Measurements from ENCODE around the gene RBM34.

DNA sequence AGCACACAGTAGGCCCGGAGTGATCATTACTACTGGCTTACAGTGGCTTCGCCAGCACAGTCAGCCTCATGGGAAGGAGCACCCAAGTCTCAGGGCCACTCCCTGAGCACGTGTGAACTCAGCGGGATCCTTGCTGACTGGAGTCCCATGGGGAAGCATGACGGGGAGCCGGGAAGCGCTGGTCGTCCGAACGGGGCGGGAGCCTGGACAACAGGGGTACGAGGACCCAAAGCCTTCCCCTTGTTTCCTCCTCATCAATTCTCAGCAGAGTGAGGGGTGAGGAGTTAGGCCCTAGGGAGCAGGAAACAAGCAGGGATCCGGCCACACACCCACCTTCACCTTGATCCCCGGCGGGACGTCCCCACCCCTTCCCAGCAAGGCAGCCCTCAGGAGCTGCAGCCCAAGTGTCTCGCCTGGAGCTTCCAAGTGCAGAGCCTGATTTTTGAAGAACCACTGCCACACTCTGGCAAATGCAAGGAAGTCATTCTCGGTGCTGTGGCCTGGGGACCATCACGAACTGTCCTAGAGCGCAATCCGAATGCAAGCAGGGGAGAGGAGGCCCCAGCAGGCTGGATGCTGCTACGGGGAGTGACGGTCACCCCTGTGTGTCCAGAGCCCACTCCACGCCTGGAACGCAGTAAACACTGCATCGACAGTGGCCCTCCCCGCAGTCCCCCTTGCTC, 67.9 kb downstream of the RBM34 start:
- TF ChIP-seq CTCF (IDR thresholded peaks at IDR 0.05), result peak in 2 of 4 experiments; percentile 17 to 18
- TF ChIP-seq POLR2A (IDR thresholded peaks at IDR 0.05), result no peak
- no peak for TF ChIP-seq POLR2AphosphoS5 (IDR thresholded peaks at IDR 0.05)

Data from gastroesophageal sphincter (tissue), 3 donors.